HEK293 (cell line): Measurements from ENCODE around the gene ZFP36L1.
A peak's percentile ranks its signal among the peaks of the same experiment; 100 is the strongest.

ENCODE experiments used
- CTCF ChIA-PET: fragments of 350-600 bp; formaldehyde crosslinking; extraction: SDS; loops from one replicate; lab custom pipeline; 2021; ENCODE audit warnings: antibody characterized with exemption; lab: Yijun Ruan, JAX
- POLR2A ChIA-PET: fragments of 300-600 bp; formaldehyde crosslinking; extraction: SDS; loops from one replicate; lab custom pipeline; 2020; ENCODE audit warnings: antibody characterized with exemption, inconsistent platforms; lab: Yijun Ruan, JAX
- H3K27ac ChIP-seq: fragments of 200-500 bp; sonication (Bioruptor generic); 2 replicates; pipeline ENCODE4 v1.5.1; 2014; ENCODE audit warnings: low read depth, low read length, control low read depth, inconsistent platforms; ENCODE audit errors: extremely low read depth
- H3K36me3 ChIP-seq, 2 experiments: fragments of 200-500 bp in 1 of 2; sonication (Bioruptor generic) in 1 of 2; 1 replicate in 1 of 2; 2 replicates in 1 of 2; pipeline ENCODE4 v1.5.1; 2014 to 2017; ENCODE audit warnings: inconsistent platforms in 2 of 2, low read length in 2 of 2; ENCODE audit not compliant: control insufficient read depth in 2 of 2, insufficient read depth in 1 of 2
- H3K4me1 ChIP-seq: fragments of 200-500 bp; sonication (Bioruptor generic); 2 replicates; pipeline ENCODE4 v1.5.1; 2014; ENCODE audit warnings: mild to moderate bottlenecking, low read length, inconsistent platforms; ENCODE audit not compliant: control insufficient read depth, insufficient read depth
- H3K4me3 ChIP-seq: 2 replicates; pipeline ENCODE4 v1.5.1; 2011; ENCODE audit warnings: low read depth, mild to moderate bottlenecking, control low read depth, low read length, moderate library complexity
- H3K9me3 ChIP-seq: fragments of 200-500 bp; sonication (Bioruptor generic); 2 replicates; pipeline ENCODE4 v1.5.1; 2014; ENCODE audit warnings: low read depth, low read length, inconsistent platforms; ENCODE audit not compliant: control insufficient read depth, insufficient read depth
- HOXA7 ChIP-seq: sonication (generic); formaldehyde crosslinking; IDR thresholded peaks from 2 replicates; pipeline ENCODE4 v1.8.1; 2022; ENCODE audit warnings: missing genetic modification reagents, borderline replicate concordance
- KLF9 ChIP-seq: fragments of 450-650 bp; formaldehyde crosslinking; IDR thresholded peaks from 2 replicates; pipeline ENCODE4 v1.5.1; 2016; ENCODE audit warnings: missing biosample characterization, missing genetic modification characterization, low read depth
- OVOL3 ChIP-seq: fragments of 450-650 bp; formaldehyde crosslinking; IDR thresholded peaks from 2 replicates; pipeline ENCODE4 v1.5.1; 2016; ENCODE audit warnings: missing biosample characterization, missing genetic modification characterization
- REPIN1 ChIP-seq: fragments of 450-650 bp; formaldehyde crosslinking; IDR thresholded peaks from 2 replicates; pipeline ENCODE4 v1.5.1; 2017; ENCODE audit warnings: missing biosample characterization, missing genetic modification characterization, low read depth
- ZBTB1 ChIP-seq: fragments of 450-650 bp; formaldehyde crosslinking; IDR thresholded peaks from 2 replicates; pipeline ENCODE4 v1.5.1; 2016; ENCODE audit warnings: missing biosample characterization, missing genetic modification characterization
- ZBTB20 ChIP-seq: fragments of 450-650 bp; formaldehyde crosslinking; IDR thresholded peaks from 2 replicates; pipeline ENCODE4 v1.5.1; 2016; ENCODE audit warnings: missing biosample characterization, missing genetic modification characterization
- ZBTB21 ChIP-seq: fragments of 450-650 bp; formaldehyde crosslinking; IDR thresholded peaks from 2 replicates; pipeline ENCODE4 v1.5.1; 2017; ENCODE audit warnings: missing biosample characterization, missing genetic modification characterization
- ZBTB8A ChIP-seq: fragments of 450-650 bp; formaldehyde crosslinking; IDR thresholded peaks from 2 replicates; pipeline ENCODE4 v1.5.1; 2016; ENCODE audit warnings: missing biosample characterization, missing genetic modification characterization
- ZFP41 ChIP-seq: fragments of 450-650 bp; formaldehyde crosslinking; IDR thresholded peaks from 2 replicates; pipeline ENCODE4 v1.5.1; 2016; ENCODE audit warnings: missing biosample characterization, missing genetic modification characterization, borderline replicate concordance
- ZFP69B ChIP-seq: fragments of 450-650 bp; formaldehyde crosslinking; IDR thresholded peaks from 2 replicates; pipeline ENCODE4 v1.5.1; 2016; ENCODE audit warnings: missing biosample characterization, missing genetic modification characterization
- ZNF112 ChIP-seq: fragments of 450-650 bp; formaldehyde crosslinking; IDR thresholded peaks from 2 replicates; pipeline ENCODE4 v1.5.0; 2017; ENCODE audit warnings: missing biosample characterization, missing genetic modification characterization
- ZNF155 ChIP-seq: fragments of 450-650 bp; formaldehyde crosslinking; IDR thresholded peaks from 2 replicates; pipeline ENCODE4 v1.5.1; 2016; ENCODE audit warnings: missing biosample characterization, missing genetic modification characterization
- ZNF48 ChIP-seq: fragments of 450-650 bp; formaldehyde crosslinking; IDR thresholded peaks from 2 replicates; pipeline ENCODE4 v1.5.1; 2016; ENCODE audit warnings: missing biosample characterization, missing genetic modification characterization
- ZNF501 ChIP-seq: fragments of 450-650 bp; formaldehyde crosslinking; IDR thresholded peaks from 2 replicates; pipeline ENCODE4 v1.5.1; 2016; ENCODE audit warnings: missing biosample characterization, missing genetic modification characterization
- ZNF561 ChIP-seq: fragments of 450-650 bp; IDR thresholded peaks from 2 replicates; pipeline ENCODE4 v1.5.1; 2018; ENCODE audit warnings: missing biosample characterization, missing genetic modification characterization, borderline replicate concordance
- ZNF610 ChIP-seq: fragments of 450-650 bp; formaldehyde crosslinking; IDR thresholded peaks from 2 replicates; pipeline ENCODE4 v1.5.1; 2016; ENCODE audit warnings: missing biosample characterization, missing genetic modification characterization, borderline replicate concordance
- ZNF660 ChIP-seq: fragments of 450-650 bp; IDR thresholded peaks from 2 replicates; pipeline ENCODE4 v1.5.1; 2018; ENCODE audit warnings: missing biosample characterization, mild to moderate bottlenecking, missing genetic modification characterization
- ZNF670 ChIP-seq: fragments of 450-650 bp; formaldehyde crosslinking; IDR thresholded peaks from 2 replicates; pipeline ENCODE4 v1.5.1; 2016; ENCODE audit warnings: missing biosample characterization, missing genetic modification characterization, low read depth
- ZNF76 ChIP-seq: fragments of 450-650 bp; formaldehyde crosslinking; IDR thresholded peaks from 2 replicates; pipeline ENCODE4; 2016; ENCODE audit warnings: low read depth, missing biosample characterization, missing genetic modification characterization, borderline replicate concordance
- ZNF768 ChIP-seq: fragments of 450-650 bp; formaldehyde crosslinking; IDR thresholded peaks from 2 replicates; pipeline ENCODE4 v1.5.1; 2018; ENCODE audit warnings: missing biosample characterization, mild to moderate bottlenecking, missing genetic modification characterization
- ZNF777 ChIP-seq: fragments of 450-650 bp; formaldehyde crosslinking; IDR thresholded peaks from 2 replicates; pipeline ENCODE4 v1.5.1; 2017; ENCODE audit warnings: missing biosample characterization, missing genetic modification characterization, borderline replicate concordance
- TF ChIP-seq, protein P1 (sequence below): fragments of 450-650 bp; formaldehyde crosslinking; IDR thresholded peaks from 2 replicates; pipeline ENCODE4 v1.5.1; 2016; ENCODE audit warnings: missing biosample characterization, missing genetic modification characterization
- TF ChIP-seq, protein P2 (sequence below): fragments of 450-650 bp; formaldehyde crosslinking; conservative IDR thresholded peaks from 2 replicates; pipeline ENCODE4 v1.5.1; 2016; ENCODE audit warnings: low read depth, missing biosample characterization, missing genetic modification characterization
- TF ChIP-seq, protein P3 (sequence below): fragments of 450-650 bp; formaldehyde crosslinking; conservative IDR thresholded peaks from 2 replicates; pipeline ENCODE4 v1.5.1; 2016; ENCODE audit warnings: low read depth, missing biosample characterization, missing genetic modification characterization
- TF ChIP-seq, protein P4 (sequence below): fragments of 450-650 bp; formaldehyde crosslinking; IDR thresholded peaks from 2 replicates; pipeline ENCODE4 v1.5.1; 2016; ENCODE audit warnings: missing biosample characterization, missing genetic modification characterization

Gene ZFP36L1

DNA sequence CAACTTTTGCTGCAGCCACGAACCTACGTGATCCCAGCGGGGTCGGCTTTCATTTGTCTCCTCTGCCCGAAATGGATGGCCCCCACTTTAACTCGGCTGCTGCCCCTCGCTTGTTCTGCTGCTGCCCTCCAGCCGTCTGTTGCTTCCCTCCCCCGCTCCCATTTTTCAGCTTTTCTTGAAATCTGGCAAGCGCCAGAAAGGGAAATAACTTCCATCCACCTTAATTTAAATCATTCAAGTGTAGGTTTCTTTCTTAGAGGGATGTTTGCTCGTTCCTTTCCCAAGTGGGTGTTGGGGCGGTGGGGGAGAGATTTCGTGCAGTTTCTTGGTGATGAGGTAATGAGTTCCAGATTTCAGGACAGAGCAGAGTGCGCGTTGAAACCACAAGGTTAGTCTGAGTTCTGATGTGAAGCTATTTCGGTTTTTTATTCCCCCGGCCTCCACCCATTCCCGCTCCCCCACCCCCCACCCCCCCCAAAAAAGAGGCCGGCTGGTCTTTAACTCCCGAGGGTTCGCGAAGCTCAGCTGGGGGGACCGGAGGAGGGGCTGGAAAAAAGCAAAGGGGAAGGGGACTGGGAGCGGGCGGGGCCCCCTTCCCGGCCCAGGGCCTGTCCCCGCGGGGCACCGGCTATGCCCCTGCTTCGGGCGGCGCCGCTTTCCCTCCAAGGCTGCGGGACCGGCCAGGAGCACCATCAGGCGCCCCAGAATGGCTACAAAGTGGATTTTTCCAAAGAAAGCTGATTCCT is 2.2 kb upstream of the ZFP36L1 start (continued):
- no peak for TF ChIP-seq ZNF155 (tag by site-specific recombination)
- TF ChIP-seq ZBTB1, result no peak
- TF ChIP-seq ZBTB8A (tag by site-specific recombination), result peak; percentile 39; the same call in 1 of the 2 replicates
- TF ChIP-seq REPIN1 (tag by site-specific recombination), result no peak
- TF ChIP-seq ZFP69B (tag by site-specific recombination), result no peak
- no peak for TF ChIP-seq HOXA7 (CRISPR knock-in tag)
- no peak for TF ChIP-seq ZBTB20 (tag by site-specific recombination)
- TF ChIP-seq ZNF501, result no peak
- TF ChIP-seq ZNF112 (tag by site-specific recombination), result no peak
- TF ChIP-seq ZNF610, result no peak
- no peak for TF ChIP-seq ZNF48
- TF ChIP-seq ZNF768, result no peak
- no peak for TF ChIP-seq ZNF660

DNA sequence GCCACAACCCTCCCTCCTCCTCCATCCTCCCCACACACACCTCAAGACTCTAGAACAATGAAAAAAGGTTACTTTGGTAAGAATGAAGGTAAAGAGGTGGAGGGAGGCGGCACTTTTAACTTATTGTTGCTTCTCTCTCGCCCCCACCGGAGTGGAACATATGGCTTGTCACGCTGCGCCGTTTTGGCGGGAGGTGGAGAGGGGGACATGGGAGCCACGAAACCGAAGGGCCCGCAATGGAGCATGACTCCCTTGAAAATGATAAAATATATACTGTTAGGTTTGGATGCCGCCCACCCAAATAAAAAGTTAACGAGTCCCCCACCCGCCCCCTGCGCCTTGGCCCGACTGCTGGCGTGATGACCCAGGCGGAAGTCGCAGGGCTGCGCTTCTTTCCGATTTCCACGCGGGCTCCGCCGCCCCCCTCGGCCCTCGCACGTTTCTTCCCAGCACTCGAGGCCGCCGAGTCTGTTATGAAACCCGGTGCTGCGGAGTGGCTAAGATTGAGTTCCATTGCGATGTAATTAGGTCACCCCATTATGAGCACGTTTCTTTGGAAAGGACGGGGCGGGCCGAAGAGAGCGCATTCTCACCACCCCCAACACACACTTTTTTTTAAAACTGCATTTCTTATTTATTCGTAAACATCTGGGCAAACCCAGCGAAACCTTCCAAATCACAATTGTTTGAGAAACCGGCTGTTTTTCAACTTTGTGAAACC is 1.4 kb upstream of the ZFP36L1 start:
- H3K9me3 ChIP-seq, result no peaks in the 10 kb centered on the region
- peak overlapping the region; percentile 65 for H3K4me3 ChIP-seq
- CTCF ChIA-PET, result no interaction called here
- H3K4me1 ChIP-seq, result peaks cover 4% of the 10 kb centered on the region; the same call in 1 of the 2 replicates
- POLR2A ChIA-PET, result interaction anchor here (1.3 kb wide), 1 partner anchor 14 kb away, joined by 3 read pairs; no protein-coding TSS in a partner anchor
- peak overlapping the region; percentile 99 for H3K27ac ChIP-seq
- peaks cover 1 to 14% of the 10 kb centered on the region in 2 experiments; a peak in 2 of 3 replicates for H3K36me3 ChIP-seq
- TF ChIP-seq REPIN1 (tag by site-specific recombination) (no peak), ZNF777 (tag by site-specific recombination) (no peak), ZFP41 (tag by site-specific recombination) (no peak), ZNF768 (no peak), OVOL3 (tag by site-specific recombination) (no peak), ZNF561 (no peak; the same call in 1 of the 2 replicates), KLF9 (tag by site-specific recombination) (peak; percentile 16; the same call in 1 of the 2 replicates), ZNF501 (no peak), ZBTB21 (no peak), ZNF670 (tag by site-specific recombination) (no peak), ZNF76 (tag by site-specific recombination) (peak; percentile 31; the same call in 1 of the 2 replicates)
- TF ChIP-seq, protein P1, sequence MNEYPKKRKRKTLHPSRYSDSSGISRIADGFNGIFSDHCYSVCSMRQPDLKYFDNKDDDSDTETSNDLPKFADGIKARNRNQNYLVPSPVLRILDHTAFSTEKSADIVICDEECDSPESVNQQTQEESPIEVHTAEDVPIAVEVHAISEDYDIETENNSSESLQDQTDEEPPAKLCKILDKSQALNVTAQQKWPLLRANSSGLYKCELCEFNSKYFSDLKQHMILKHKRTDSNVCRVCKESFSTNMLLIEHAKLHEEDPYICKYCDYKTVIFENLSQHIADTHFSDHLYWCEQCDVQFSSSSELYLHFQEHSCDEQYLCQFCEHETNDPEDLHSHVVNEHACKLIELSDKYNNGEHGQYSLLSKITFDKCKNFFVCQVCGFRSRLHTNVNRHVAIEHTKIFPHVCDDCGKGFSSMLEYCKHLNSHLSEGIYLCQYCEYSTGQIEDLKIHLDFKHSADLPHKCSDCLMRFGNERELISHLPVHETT (tag by site-specific recombination), result no peak
- TF ChIP-seq, protein P2, sequence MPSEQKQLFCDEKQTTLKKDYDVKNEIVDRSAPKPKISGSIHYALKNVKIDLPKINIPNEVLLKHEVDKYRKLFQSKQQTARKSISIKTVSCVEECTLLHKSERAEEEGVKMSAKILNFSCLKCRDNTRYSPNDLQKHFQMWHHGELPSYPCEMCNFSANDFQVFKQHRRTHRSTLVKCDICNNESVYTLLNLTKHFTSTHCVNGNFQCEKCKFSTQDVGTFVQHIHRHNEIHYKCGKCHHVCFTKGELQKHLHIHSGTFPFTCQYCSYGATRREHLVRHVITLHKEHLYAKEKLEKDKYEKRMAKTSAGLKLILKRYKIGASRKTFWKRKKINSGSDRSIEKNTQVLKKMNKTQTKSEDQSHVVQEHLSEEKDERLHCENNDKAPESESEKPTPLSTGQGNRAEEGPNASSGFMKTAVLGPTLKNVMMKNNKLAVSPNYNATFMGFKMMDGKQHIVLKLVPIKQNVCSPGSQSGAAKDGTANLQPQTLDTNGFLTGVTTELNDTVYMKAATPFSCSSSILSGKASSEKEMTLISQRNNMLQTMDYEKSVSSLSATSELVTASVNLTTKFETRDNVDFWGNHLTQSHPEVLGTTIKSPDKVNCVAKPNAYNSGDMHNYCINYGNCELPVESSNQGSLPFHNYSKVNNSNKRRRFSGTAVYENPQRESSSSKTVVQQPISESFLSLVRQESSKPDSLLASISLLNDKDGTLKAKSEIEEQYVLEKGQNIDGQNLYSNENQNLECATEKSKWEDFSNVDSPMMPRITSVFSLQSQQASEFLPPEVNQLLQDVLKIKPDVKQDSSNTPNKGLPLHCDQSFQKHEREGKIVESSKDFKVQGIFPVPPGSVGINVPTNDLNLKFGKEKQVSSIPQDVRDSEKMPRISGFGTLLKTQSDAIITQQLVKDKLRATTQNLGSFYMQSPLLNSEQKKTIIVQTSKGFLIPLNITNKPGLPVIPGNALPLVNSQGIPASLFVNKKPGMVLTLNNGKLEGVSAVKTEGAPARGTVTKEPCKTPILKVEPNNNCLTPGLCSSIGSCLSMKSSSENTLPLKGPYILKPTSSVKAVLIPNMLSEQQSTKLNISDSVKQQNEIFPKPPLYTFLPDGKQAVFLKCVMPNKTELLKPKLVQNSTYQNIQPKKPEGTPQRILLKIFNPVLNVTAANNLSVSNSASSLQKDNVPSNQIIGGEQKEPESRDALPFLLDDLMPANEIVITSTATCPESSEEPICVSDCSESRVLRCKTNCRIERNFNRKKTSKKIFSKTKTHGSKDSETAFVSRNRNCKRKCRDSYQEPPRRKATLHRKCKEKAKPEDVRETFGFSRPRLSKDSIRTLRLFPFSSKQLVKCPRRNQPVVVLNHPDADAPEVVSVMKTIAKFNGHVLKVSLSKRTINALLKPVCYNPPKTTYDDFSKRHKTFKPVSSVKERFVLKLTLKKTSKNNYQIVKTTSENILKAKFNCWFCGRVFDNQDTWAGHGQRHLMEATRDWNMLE (tag by site-specific recombination), result no peak
- TF ChIP-seq, protein P3, sequence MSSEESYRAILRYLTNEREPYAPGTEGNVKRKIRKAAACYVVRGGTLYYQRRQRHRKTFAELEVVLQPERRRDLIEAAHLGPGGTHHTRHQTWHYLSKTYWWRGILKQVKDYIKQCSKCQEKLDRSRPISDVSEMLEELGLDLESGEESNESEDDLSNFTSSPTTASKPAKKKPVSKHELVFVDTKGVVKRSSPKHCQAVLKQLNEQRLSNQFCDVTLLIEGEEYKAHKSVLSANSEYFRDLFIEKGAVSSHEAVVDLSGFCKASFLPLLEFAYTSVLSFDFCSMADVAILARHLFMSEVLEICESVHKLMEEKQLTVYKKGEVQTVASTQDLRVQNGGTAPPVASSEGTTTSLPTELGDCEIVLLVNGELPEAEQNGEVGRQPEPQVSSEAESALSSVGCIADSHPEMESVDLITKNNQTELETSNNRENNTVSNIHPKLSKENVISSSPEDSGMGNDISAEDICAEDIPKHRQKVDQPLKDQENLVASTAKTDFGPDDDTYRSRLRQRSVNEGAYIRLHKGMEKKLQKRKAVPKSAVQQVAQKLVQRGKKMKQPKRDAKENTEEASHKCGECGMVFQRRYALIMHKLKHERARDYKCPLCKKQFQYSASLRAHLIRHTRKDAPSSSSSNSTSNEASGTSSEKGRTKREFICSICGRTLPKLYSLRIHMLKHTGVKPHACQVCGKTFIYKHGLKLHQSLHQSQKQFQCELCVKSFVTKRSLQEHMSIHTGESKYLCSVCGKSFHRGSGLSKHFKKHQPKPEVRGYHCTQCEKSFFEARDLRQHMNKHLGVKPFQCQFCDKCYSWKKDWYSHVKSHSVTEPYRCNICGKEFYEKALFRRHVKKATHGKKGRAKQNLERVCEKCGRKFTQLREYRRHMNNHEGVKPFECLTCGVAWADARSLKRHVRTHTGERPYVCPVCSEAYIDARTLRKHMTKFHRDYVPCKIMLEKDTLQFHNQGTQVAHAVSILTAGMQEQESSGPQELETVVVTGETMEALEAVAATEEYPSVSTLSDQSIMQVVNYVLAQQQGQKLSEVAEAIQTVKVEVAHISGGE, result no peak
- TF ChIP-seq, protein P4, sequence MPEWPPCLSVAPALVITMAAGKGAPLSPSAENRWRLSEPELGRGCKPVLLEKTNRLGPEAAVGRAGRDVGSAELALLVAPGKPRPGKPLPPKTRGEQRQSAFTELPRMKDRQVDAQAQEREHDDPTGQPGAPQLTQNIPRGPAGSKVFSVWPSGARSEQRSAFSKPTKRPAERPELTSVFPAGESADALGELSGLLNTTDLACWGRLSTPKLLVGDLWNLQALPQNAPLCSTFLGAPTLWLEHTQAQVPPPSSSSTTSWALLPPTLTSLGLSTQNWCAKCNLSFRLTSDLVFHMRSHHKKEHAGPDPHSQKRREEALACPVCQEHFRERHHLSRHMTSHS (tag by site-specific recombination), result no peak
